Panc1 (cell line): Measurements from ENCODE around the gene COPS8.

ENCODE experiments used
- POLR2AphosphoS5 ChIP-seq: IDR thresholded peaks from 2 replicates; pipeline ENCODE4 v1.6.1; 2012; ENCODE audit warnings: mild to moderate bottlenecking, low read depth, low read length, moderate library complexity
- SIN3A ChIP-seq: IDR thresholded peaks from 2 replicates; pipeline ENCODE4 v1.6.1; 2012; ENCODE audit warnings: low read depth, mild to moderate bottlenecking, low read length, moderate library complexity, borderline replicate concordance; ENCODE audit not compliant: insufficient read depth
- TCF7L2 ChIP-seq: IDR thresholded peaks from 2 replicates; pipeline ENCODE4 v1.6.1; 2011; ENCODE audit warnings: mild to moderate bottlenecking, low read depth, low read length, inconsistent platforms
- TF ChIP-seq, protein P1 (sequence below): fragments of 450-650 bp; IDR thresholded peaks from 2 replicates; pipeline ENCODE4 v1.5.1; 2017; ENCODE audit warnings: mild to moderate bottlenecking
- TF ChIP-seq, protein P2 (sequence below), 2 experiments: IDR thresholded peaks; 2 replicates each; pipeline ENCODE4 v1.6.1; 2011 to 2012; ENCODE audit warnings: low read depth in 2 of 2, control low read depth in 1 of 2, low read length in 1 of 2, mild to moderate bottlenecking in 1 of 2, moderate library complexity in 1 of 2; ENCODE audit not compliant: insufficient read depth in 1 of 2

DNA sequence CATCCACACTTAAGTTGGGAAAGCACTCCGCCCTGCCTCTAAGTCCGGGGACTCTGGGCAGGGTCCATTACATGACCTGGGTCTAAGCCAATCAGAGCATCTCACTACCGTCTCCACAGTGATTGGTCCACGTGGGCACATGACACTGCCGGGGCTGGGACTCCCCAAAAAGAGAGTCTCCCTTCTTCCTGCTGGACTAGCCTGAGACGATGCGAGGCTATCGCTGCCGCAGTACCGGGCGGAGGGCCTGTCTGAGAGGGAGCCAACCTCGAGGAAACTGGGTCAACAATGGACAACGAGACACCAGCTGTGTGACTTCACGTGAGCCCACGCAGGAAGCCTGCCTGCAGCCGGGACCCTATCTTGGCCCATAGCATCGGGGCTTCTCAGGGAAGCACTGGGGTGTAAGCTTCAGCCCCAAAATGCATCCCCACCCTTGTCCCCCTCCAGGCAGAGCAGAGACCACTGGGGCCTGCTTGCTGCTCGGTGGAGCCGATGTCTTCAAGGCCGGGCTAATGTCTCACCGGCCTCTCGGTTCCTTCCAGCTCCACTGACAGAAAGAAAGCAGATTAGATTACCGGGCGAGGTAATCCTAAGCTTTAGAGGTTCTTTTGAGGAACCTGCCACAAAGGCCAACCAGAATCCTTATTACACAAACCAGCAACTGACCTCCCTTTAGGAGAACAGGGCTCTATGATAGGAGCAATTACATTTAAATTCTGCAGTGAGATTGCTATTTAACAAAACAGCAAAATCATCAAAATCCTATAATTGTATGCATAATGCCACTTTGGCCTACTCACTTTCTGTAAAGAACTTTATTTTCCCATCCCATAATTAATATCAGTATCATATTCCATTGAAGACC is 21.3 kb upstream of the COPS8 start:
- no peak for TF ChIP-seq SIN3A
- TF ChIP-seq, protein P1, sequence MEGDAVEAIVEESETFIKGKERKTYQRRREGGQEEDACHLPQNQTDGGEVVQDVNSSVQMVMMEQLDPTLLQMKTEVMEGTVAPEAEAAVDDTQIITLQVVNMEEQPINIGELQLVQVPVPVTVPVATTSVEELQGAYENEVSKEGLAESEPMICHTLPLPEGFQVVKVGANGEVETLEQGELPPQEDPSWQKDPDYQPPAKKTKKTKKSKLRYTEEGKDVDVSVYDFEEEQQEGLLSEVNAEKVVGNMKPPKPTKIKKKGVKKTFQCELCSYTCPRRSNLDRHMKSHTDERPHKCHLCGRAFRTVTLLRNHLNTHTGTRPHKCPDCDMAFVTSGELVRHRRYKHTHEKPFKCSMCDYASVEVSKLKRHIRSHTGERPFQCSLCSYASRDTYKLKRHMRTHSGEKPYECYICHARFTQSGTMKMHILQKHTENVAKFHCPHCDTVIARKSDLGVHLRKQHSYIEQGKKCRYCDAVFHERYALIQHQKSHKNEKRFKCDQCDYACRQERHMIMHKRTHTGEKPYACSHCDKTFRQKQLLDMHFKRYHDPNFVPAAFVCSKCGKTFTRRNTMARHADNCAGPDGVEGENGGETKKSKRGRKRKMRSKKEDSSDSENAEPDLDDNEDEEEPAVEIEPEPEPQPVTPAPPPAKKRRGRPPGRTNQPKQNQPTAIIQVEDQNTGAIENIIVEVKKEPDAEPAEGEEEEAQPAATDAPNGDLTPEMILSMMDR, result no peak
- no peak for TF ChIP-seq POLR2AphosphoS5
- no peak for TF ChIP-seq TCF7L2
- TF ChIP-seq, protein P2, sequence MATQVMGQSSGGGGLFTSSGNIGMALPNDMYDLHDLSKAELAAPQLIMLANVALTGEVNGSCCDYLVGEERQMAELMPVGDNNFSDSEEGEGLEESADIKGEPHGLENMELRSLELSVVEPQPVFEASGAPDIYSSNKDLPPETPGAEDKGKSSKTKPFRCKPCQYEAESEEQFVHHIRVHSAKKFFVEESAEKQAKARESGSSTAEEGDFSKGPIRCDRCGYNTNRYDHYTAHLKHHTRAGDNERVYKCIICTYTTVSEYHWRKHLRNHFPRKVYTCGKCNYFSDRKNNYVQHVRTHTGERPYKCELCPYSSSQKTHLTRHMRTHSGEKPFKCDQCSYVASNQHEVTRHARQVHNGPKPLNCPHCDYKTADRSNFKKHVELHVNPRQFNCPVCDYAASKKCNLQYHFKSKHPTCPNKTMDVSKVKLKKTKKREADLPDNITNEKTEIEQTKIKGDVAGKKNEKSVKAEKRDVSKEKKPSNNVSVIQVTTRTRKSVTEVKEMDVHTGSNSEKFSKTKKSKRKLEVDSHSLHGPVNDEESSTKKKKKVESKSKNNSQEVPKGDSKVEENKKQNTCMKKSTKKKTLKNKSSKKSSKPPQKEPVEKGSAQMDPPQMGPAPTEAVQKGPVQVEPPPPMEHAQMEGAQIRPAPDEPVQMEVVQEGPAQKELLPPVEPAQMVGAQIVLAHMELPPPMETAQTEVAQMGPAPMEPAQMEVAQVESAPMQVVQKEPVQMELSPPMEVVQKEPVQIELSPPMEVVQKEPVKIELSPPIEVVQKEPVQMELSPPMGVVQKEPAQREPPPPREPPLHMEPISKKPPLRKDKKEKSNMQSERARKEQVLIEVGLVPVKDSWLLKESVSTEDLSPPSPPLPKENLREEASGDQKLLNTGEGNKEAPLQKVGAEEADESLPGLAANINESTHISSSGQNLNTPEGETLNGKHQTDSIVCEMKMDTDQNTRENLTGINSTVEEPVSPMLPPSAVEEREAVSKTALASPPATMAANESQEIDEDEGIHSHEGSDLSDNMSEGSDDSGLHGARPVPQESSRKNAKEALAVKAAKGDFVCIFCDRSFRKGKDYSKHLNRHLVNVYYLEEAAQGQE (IDR thresholded peaks at IDR 0.05; ENCODE audit: insufficient read depth in 1 of 2, low read depth in 2 of 2, low read length in 1 of 2), result no peak
